Activated CD8-positive, alpha-beta T cell treated with anti-CD3 and anti-CD28 coated beads for 36 hours (primary cell): ENCODE results near the gene SLC38A6. TPM values are rescaled to one million over a fixed set of nuclear protein-coding genes. Genes with fewer than 3 reads are reported as not detected.

Experiments used
- ATAC-seq: fragments of 200-7000 bp; cut with Tn5 transposase; one replicate; pipeline ENCODE4 v1.10.0; 2021; ENCODE audit warnings: mild to moderate bottlenecking, moderate library complexity
- CTCF ChIA-PET: fragments of 350-600 bp; sonication (Branson Sonifier 250); formaldehyde crosslinking; loops from one replicate; lab custom pipeline; 2021; ENCODE audit warnings: antibody characterized with exemption; lab: Charles Lee
- POLR2A ChIA-PET: fragments of 350-600 bp; sonication (Branson Sonifier 250); formaldehyde crosslinking; loops from one replicate; lab custom pipeline; 2021; ENCODE audit warnings: antibody characterized with exemption; lab: Charles Lee
- DNase-seq: peaks from one replicate; pipeline ENCODE4 v3.0.0-alpha.2; 2020
- H3K27ac Mint-ChIP-seq: one replicate; pipeline ENCODE4 v1.8.0; 2021; ENCODE audit warnings: mild to moderate bottlenecking, mixed read lengths
- H3K27me3 Mint-ChIP-seq: one replicate; pipeline ENCODE4 v1.8.0; 2021; ENCODE audit warnings: mixed read lengths
- H3K36me3 Mint-ChIP-seq: one replicate; pipeline ENCODE4 v1.8.0; 2021; ENCODE audit warnings: low read depth, mixed read lengths
- H3K4me1 Mint-ChIP-seq: one replicate; pipeline ENCODE4 v1.8.0; 2021; ENCODE audit warnings: low read depth, mixed read lengths
- H3K4me3 Mint-ChIP-seq: one replicate; pipeline ENCODE4 v1.8.0; 2021; ENCODE audit warnings: mild to moderate bottlenecking, moderate library complexity, mixed read lengths
- H3K9me3 Mint-ChIP-seq: one replicate; pipeline ENCODE4 v1.8.0; 2021; ENCODE audit warnings: mixed read lengths
- CTCF ChIP-seq: fragments of 200-600 bp; IDR thresholded peaks from one replicate; pipeline ENCODE4 v1.8.0; 2022; ENCODE audit warnings: antibody characterized with exemption, mild to moderate bottlenecking
- intact Hi-C: fragments of 100-400 bp; cut with micrococcal nuclease; formaldehyde crosslinking; loops from one replicate; pipeline ENCODE4 v1.10.0; 2022
- total RNA-seq, 2 experiments: library from RNA; stranded (reverse); gene quantifications; one replicate each; pipeline ENCODE4 v1.2.3, GENCODE V29; 2021

The SLC38A6 gene
- total RNA-seq, 2 experiments from 2014 or later, result 2.9 to 3.9 TPM

GRCh38 chr14:60965402-60965801 is 15.6 kb upstream of the SLC38A6 start:
- POLR2A ChIA-PET, result interaction anchor here (1.0 kb wide), 1 partner anchor 15 kb away, joined by 3 read pairs; the partner anchor contains the start of genes SLC38A6 and TRMT5

GRCh38 chr14:60968099-60968498 is 12.9 kb upstream of the SLC38A6 start:
- ChIA-PET POLR2A (interaction anchor here (1.3 kb wide), 1 partner anchor 9 kb away, joined by 4 read pairs; no protein-coding TSS in a partner anchor), CTCF (interaction anchor here (1.3 kb wide), 1 partner anchor 10 kb away, joined by 6 read pairs; no protein-coding TSS in a partner anchor)
- H3K36me3 Mint-ChIP-seq, result peaks cover 8% of the 10 kb centered on the region
- H3K4me1 Mint-ChIP-seq, result peaks cover 13% of the 10 kb centered on the region
- TF ChIP-seq CTCF, result no peak
- no peak for ATAC-seq
- DNase-seq, result no peak
- H3K27ac Mint-ChIP-seq, result no peak overlapping the region
- H3K9me3 Mint-ChIP-seq, result no peaks in the 10 kb centered on the region
- no peak overlapping the region for H3K4me3 Mint-ChIP-seq
- H3K27me3 Mint-ChIP-seq, result no peaks in the 10 kb centered on the region
- intact Hi-C loops, result no loop called here

More at GRCh38 chr14:60965402-60965801, 15.6 kb upstream of the SLC38A6 start:
- ATAC-seq (peak; percentile 72), DNase-seq (no peak)
- H3K36me3 Mint-ChIP-seq, result peaks cover 7% of the 10 kb centered on the region
- peak overlapping the region; percentile 83 for H3K27ac Mint-ChIP-seq
- CTCF ChIA-PET, result interaction anchor here (1.2 kb wide), 1 partner anchor 15 kb away, joined by 3 read pairs; the partner anchor contains the start of gene TRMT5
- intact Hi-C loops, result no loop called here
- no peak overlapping the region for H3K4me3 Mint-ChIP-seq
- no peak for TF ChIP-seq CTCF
- no peaks in the 10 kb centered on the region for H3K27me3 Mint-ChIP-seq
- H3K4me1 Mint-ChIP-seq, result peaks cover 13% of the 10 kb centered on the region
- H3K9me3 Mint-ChIP-seq, result no peaks in the 10 kb centered on the region

- TF ChIP-seq CTCF, result no peak
- ATAC-seq, result no peak
- peaks cover 13% of the 10 kb centered on the region for H3K4me1 Mint-ChIP-seq
- CTCF ChIA-PET, result interaction anchor here (1.3 kb wide), 1 partner anchor 10 kb away, joined by 6 read pairs; no protein-coding TSS in a partner anchor
- H3K27me3 Mint-ChIP-seq, result no peaks in the 10 kb centered on the region
- peaks cover 13% of the 10 kb centered on the region for H3K36me3 Mint-ChIP-seq
- intact Hi-C loops, result no loop called here
- no peak for DNase-seq
- H3K4me3 Mint-ChIP-seq, result no peak overlapping the region
- no peaks in the 10 kb centered on the region for H3K9me3 Mint-ChIP-seq
- POLR2A ChIA-PET, result interaction anchor here (1.3 kb wide), 1 partner anchor 9 kb away, joined by 4 read pairs; no protein-coding TSS in a partner anchor
- H3K27ac Mint-ChIP-seq, result no peak overlapping the region
Measured at GRCh38 chr14:60968671-60969070, 12.4 kb upstream of the SLC38A6 start.

GRCh38 chr14:60970146-60970545 is 10.9 kb upstream of the SLC38A6 start:
- ChIA-PET POLR2A (interaction anchor here (0.9 kb wide), 1 partner anchor 12 kb away, joined by 3 read pairs; no protein-coding TSS in a partner anchor), CTCF (interaction anchor here (1.2 to 1.5 kb wide), 2 partner anchors 11 to 55 kb away, joined by 3 read pairs; partner anchors contain the start of genes SLC38A6 and TRMT5)
- H3K4me3 Mint-ChIP-seq, result no peak overlapping the region
- TF ChIP-seq CTCF, result no peak
- H3K27ac Mint-ChIP-seq, result no peak overlapping the region
- peaks cover 16% of the 10 kb centered on the region for H3K36me3 Mint-ChIP-seq
- intact Hi-C loops, result no loop called here
- ATAC-seq, result no peak
- DNase-seq, result no peak
- H3K9me3 Mint-ChIP-seq, result no peaks in the 10 kb centered on the region
- peaks cover 7% of the 10 kb centered on the region for H3K4me1 Mint-ChIP-seq
- H3K27me3 Mint-ChIP-seq, result no peaks in the 10 kb centered on the region

- Mint-ChIP-seq H3K27me3 (no peaks in the 10 kb centered on the region), H3K4me3 (no peak overlapping the region), H3K27ac (no peak overlapping the region), H3K36me3 (peaks cover 20% of the 10 kb centered on the region), H3K4me1 (peaks cover 5% of the 10 kb centered on the region), H3K9me3 (no peaks in the 10 kb centered on the region)
- TF ChIP-seq CTCF, result no peak
- ATAC-seq (no peak), DNase-seq (no peak)
- intact Hi-C loops, result no loop called here
- ChIA-PET CTCF (interaction anchor here (1.2 to 1.5 kb wide), 2 partner anchors 9 to 54 kb away, joined by 3 read pairs; partner anchors contain the start of genes SLC38A6 and TRMT5), POLR2A (no interaction called here)
Measured at GRCh38 chr14:60971271-60971670, 9.8 kb upstream of the SLC38A6 start.
